K562 (cell line): ENCODE data around the gene TENT4A. TPM values are rescaled to one million over a fixed set of nuclear protein-coding genes. Genes with fewer than 3 reads are reported as not detected.

Source experiments
- ATAC-seq: fragments of 200-7000 bp; cut with Tn5 transposase; 3 replicates; pipeline ENCODE4 v1.9.1; 2020; ENCODE audit warnings: moderate library complexity
- BruUV-seq: library from RNA; stranded (reverse); fragments of 400-500 nt; replicated peaks from 2 replicates; lab custom pipeline; 2021; lab: Mats Ljungman, UMichigan
- CTCF ChIA-PET: fragments of 300-600 bp; formaldehyde crosslinking; extraction: SDS; loops from one replicate; lab custom pipeline; 2021; ENCODE audit warnings: low intra/inter-chr PET ratio; lab: Yijun Ruan, JAX
- POLR2A ChIA-PET: fragments of 300-600, 350-650 bp; sonication (Branson Sonifier 250); formaldehyde crosslinking; extraction: SDS; loops from one replicate; lab custom pipeline; 2021; ENCODE audit warnings: antibody characterized with exemption, inconsistent platforms; lab: Yijun Ruan, JAX
- DNase-seq, 4 experiments: peaks; one replicate each; pipeline versions ENCODE4 v3.0.0 to v3.0.0-alpha.2; 2011 to 2018; ENCODE audit warnings: low spot score in 3 of 4, mixed read lengths in 3 of 4; ENCODE audit errors: extremely low read depth in 1 of 4
- FAIRE-seq: peaks from 2 replicates; lab custom pipeline; 2011; peaks lifted over from hg19 to GRCh38; lab: Jason Lieb, UNC
- H2AFZ ChIP-seq: 2 replicates; pipeline ENCODE4 v1.6.0; 2011; ENCODE audit warnings: low read depth, low read length, control low read depth, inconsistent platforms
- H3K27ac ChIP-seq: fragments of 200-600 bp; 3 replicates; pipeline ENCODE4 v1.8.0; 2011; ENCODE audit warnings: low read depth, mild to moderate bottlenecking, control low read depth, inconsistent platforms, low read length, moderate library complexity, mixed read lengths; ENCODE audit errors: extremely low read depth
- H3K27me3 ChIP-seq, 2 experiments: fragments of 300-600 bp in 1 of 2; 2 replicates in 1 of 2; 3 replicates in 1 of 2; pipeline versions ENCODE4 v1.6.0 to v1.8.0; 2011; ENCODE audit warnings: inconsistent platforms in 2 of 2, low read length in 2 of 2, mild to moderate bottlenecking in 1 of 2, mixed read lengths in 1 of 2, moderate library complexity in 1 of 2; ENCODE audit not compliant: control insufficient read depth in 2 of 2, insufficient read depth in 2 of 2
- H3K36me3 ChIP-seq: fragments of 300-600 bp; 3 replicates; pipeline ENCODE4 v1.8.0; 2011; ENCODE audit warnings: mild to moderate bottlenecking, low read length, inconsistent platforms; ENCODE audit not compliant: control insufficient read depth, insufficient read depth
- H3K4me1 ChIP-seq, 2 experiments: fragments of 200-600 bp in 1 of 2; replicated peaks in 1 of 2; 2 replicates in 1 of 2; 3 replicates in 1 of 2; pipeline versions ENCODE4 v1.5.1 to v1.8.0; 2011; ENCODE audit warnings: inconsistent platforms in 2 of 2, low read length in 2 of 2, mild to moderate bottlenecking in 1 of 2, mixed read lengths in 1 of 2, moderate library complexity in 1 of 2; ENCODE audit not compliant: control insufficient read depth in 2 of 2, insufficient read depth in 2 of 2
- H3K4me2 ChIP-seq: 2 replicates; pipeline ENCODE4 v1.6.1; 2011; ENCODE audit warnings: low read length, control low read depth, inconsistent platforms, mixed read lengths; ENCODE audit not compliant: insufficient read depth
- H3K4me3 ChIP-seq: fragments of 200-600 bp; sonication (generic), shearing (Covaris generic); 2 replicates; pipeline ENCODE4 v1.5.1; 2016; ENCODE audit warnings: control low read depth, inconsistent platforms
- H3K79me2 ChIP-seq: fragments of 200-600 bp; 3 replicates; pipeline ENCODE4 v1.8.0; 2011; ENCODE audit warnings: low read length, inconsistent platforms; ENCODE audit not compliant: control insufficient read depth, insufficient read depth
- H3K9ac ChIP-seq, 2 experiments: 2 replicates each; pipeline versions ENCODE4 v1.6.0 to v1.6.1; 2011; ENCODE audit warnings: low read depth in 2 of 2, low read length in 2 of 2, control low read depth in 1 of 2, inconsistent platforms in 1 of 2, mild to moderate bottlenecking in 1 of 2, mixed read lengths in 1 of 2; ENCODE audit not compliant: insufficient read depth in 1 of 2
- H3K9me1 ChIP-seq: one replicate; pipeline ENCODE4 v1.6.0; 2011; ENCODE audit warnings: inconsistent platforms, mild to moderate bottlenecking, low read length, moderate library complexity; ENCODE audit not compliant: control insufficient read depth, insufficient read depth
- H3K9me3 ChIP-seq: replicated peaks from 2 replicates; pipeline ENCODE4 v1.5.1; 2011; ENCODE audit warnings: low read depth, low read length, inconsistent platforms; ENCODE audit not compliant: control insufficient read depth, insufficient read depth
- H4K20me1 ChIP-seq: replicated peaks from 2 replicates; pipeline ENCODE4 v1.6.1; 2011; ENCODE audit warnings: low read length, inconsistent platforms, mixed read lengths; ENCODE audit not compliant: control insufficient read depth, insufficient read depth
- C11orf30 ChIP-seq: fragments of 450-650 bp; IDR thresholded peaks from 2 replicates; pipeline ENCODE4 v1.6.1; 2016; ENCODE audit warnings: low read depth, mild to moderate bottlenecking
- EGR1 ChIP-seq: fragments of 450-650 bp; conservative IDR thresholded peaks from 2 replicates; pipeline ENCODE4 v1.6.1; 2017; ENCODE audit warnings: mild to moderate bottlenecking
- EP300 ChIP-seq: IDR thresholded peaks from 2 replicates; pipeline ENCODE4 v1.6.1; 2012; ENCODE audit warnings: low read length, improper control_type of control experiment
- MAFF ChIP-seq: IDR thresholded peaks from 2 replicates; pipeline ENCODE4 v1.6.1; 2012; ENCODE audit warnings: low read length, improper control_type of control experiment
- MAFG ChIP-seq: fragments of 450-650 bp; conservative IDR thresholded peaks from 2 replicates; pipeline ENCODE4 v1.6.1; 2016; ENCODE audit warnings: missing genetic modification characterization, missing compliant biosample characterization
- MAFK ChIP-seq: IDR thresholded peaks from 2 replicates; pipeline ENCODE4 v1.6.1; 2011; ENCODE audit warnings: low read length, improper control_type of control experiment
- MAX ChIP-seq: sonication (generic); formaldehyde crosslinking; IDR thresholded peaks from 2 replicates; pipeline ENCODE4 v1.9.0; 2022; ENCODE audit warnings: mild to moderate bottlenecking, missing genetic modification reagents
- NEUROD1 ChIP-seq: fragments of 150-350 bp; IDR thresholded peaks from 2 replicates; pipeline ENCODE4 v1.6.1; 2014; ENCODE audit warnings: borderline replicate concordance, low read length, low read depth; ENCODE audit not compliant: partially characterized antibody
- PKNOX1 ChIP-seq: fragments of 450-650 bp; IDR thresholded peaks from 2 replicates; pipeline ENCODE4 v1.6.1; 2016
- SMAD2 ChIP-seq: fragments of 150-350 bp; IDR thresholded peaks from 2 replicates; pipeline ENCODE4 v1.6.1; 2014; ENCODE audit warnings: low read depth, mild to moderate bottlenecking, low read length
- TFE3 ChIP-seq: fragments of 450-650 bp; formaldehyde crosslinking; IDR thresholded peaks from 2 replicates; pipeline ENCODE4 v1.4.0; 2020; ENCODE audit warnings: mild to moderate bottlenecking, mixed read lengths
- ZFP91 ChIP-seq: sonication (generic); formaldehyde crosslinking; IDR thresholded peaks from 2 replicates; pipeline ENCODE4 v1.8.0; 2022; ENCODE audit warnings: mild to moderate bottlenecking, missing genetic modification reagents
- ZNF316 ChIP-seq: fragments of 450-650 bp; IDR thresholded peaks from 2 replicates; pipeline ENCODE4 v1.6.1; 2016
- ZNF347 ChIP-seq: fragments of 450-650 bp; formaldehyde crosslinking; IDR thresholded peaks from 2 replicates; pipeline ENCODE4 v1.4.0; 2020; ENCODE audit warnings: low read depth, mild to moderate bottlenecking, moderate library complexity
- whole genome bisulfite sequencing: fragments of 100-300 bp; shearing (Covaris generic); methylation state at CpG from one replicate; pipeline ENCODE4 v1.1.6; 2016; ENCODE audit warnings: low coverage, mixed read lengths; ENCODE audit not compliant: insufficient coverage; ENCODE audit errors: missing lambda C conversion rate; 5-methylcytosine and 5-hydroxymethylcytosine counted together
- in situ Hi-C: fragments of 300-500 bp; cut with MboI; formaldehyde crosslinking; loops from 4 replicates; pipeline ENCODE4 v1.15.0; 2018; ENCODE audit warnings: inconsistent platforms, mixed read lengths
- intact Hi-C: fragments of 100-400 bp; cut with micrococcal nuclease; formaldehyde crosslinking; loops from 2 replicates; pipeline ENCODE4 v1.14.2; 2022
- polyA plus RNA-seq, 8 experiments: library from polyadenylated mRNA; depleted of rRNA in 4 of 8; stranded (reverse) in 5 of 8; unstranded in 3 of 8; fragments of >200 nt; fragmentation: Nextera tagmentation in 2 of 8; fragmentation: Illumina TruSeq in 1 of 8; extraction: Ambion mirVana in 2 of 8; extraction: Trizol in 1 of 8; gene quantifications; 2 replicates each; pipeline versions ENCODE4 v1.2.1 to v1.2.3, GENCODE V29; 2011 to 2014; ENCODE audit warnings: inconsistent platforms in 1 of 8, missing spikeins in 1 of 8
- total RNA-seq, 7 experiments: library from RNA; depleted of rRNA in 6 of 7; stranded (reverse); fragments of >200 nt in 6 of 7; fragmentation: Illumina TruSeq in 2 of 7; extraction: Trizol in 2 of 7; gene quantifications; 2 replicates each; pipeline versions ENCODE4 v1.2.1 to v1.2.3, GENCODE V29; 2011 to 2021; ENCODE audit warnings: low replicate concordance in 1 of 7

TENT4A gene
- total and polyA plus RNA-seq, 9 of the 15 experiments (the other 6 are each of a cell fraction or from before 2014, with no cell fraction given), result 1.3 to 27.3 (median 13.0) TPM

GRCh38 chr5:6728795-6729183 is 15.6 kb downstream of the TENT4A start:
- Histone ChIP-seq H3K36me3 (peaks cover 68% of the 10 kb centered on the region; the same call in 2 of the 3 replicates), H4K20me1 (peaks cover 65% of the 10 kb centered on the region), H3K4me2 (no peak overlapping the region), H3K4me3 (no peak overlapping the region), H3K9me1 (peaks cover 11% of the 10 kb centered on the region), H2AFZ (no peak overlapping the region), H3K27me3 (no peaks in the 10 kb centered on the region), H3K9me3 (no peaks in the 10 kb centered on the region), H3K79me2 (peaks cover 97% of the 10 kb centered on the region), H3K27ac (no peak overlapping the region), H3K4me1 (peaks cover 6 to 25% of the 10 kb centered on the region in 2 experiments), H3K9ac (no peak overlapping the region)
- no peak for TF ChIP-seq ZNF347 (CRISPR knock-in tag)
- no peak for TF ChIP-seq TFE3 (CRISPR knock-in tag)
- TF ChIP-seq ZNF316, result peak; percentile 95
- peak; percentile 84 for TF ChIP-seq MAFG
- peak; percentile 87 for TF ChIP-seq MAFK
- no peak for TF ChIP-seq EP300
- no peak for TF ChIP-seq PKNOX1
- peak; percentile 88 for TF ChIP-seq MAFF
- TF ChIP-seq NEUROD1, result no peak
- TF ChIP-seq EGR1, result no peak
- no peak for TF ChIP-seq MAX (CRISPR knock-in tag)
- no peak for TF ChIP-seq SMAD2
- TF ChIP-seq ZFP91 (CRISPR knock-in tag), result no peak
- TF ChIP-seq C11orf30, result peak; percentile 90
- intact Hi-C loops, result no loop called here
- BruUV-seq, result no TSS peak
- 90% methylated on average over 1 of the region's 1 CpG for WGBS
- CTCF ChIA-PET, result no interaction called here
- POLR2A ChIA-PET, result interaction anchor here (3.6 kb wide), 1 partner anchor 11 kb away, joined by 16 read pairs; no protein-coding TSS in a partner anchor
- ATAC-seq (no peak), FAIRE-seq (no peak), DNase-seq (no peak)
- in situ Hi-C loops, result loop anchor here (25.0 kb wide), 1 partner anchor 1241 kb away; no protein-coding TSS in a partner anchor
